ENCODE data around the gene BST2.
"Not testable (repeated sequence)": the region's sequence is repeated elsewhere in the genome, so short reads cannot be mapped to it uniquely, and the experiment has no call there.

Gene BST2

DNA sequence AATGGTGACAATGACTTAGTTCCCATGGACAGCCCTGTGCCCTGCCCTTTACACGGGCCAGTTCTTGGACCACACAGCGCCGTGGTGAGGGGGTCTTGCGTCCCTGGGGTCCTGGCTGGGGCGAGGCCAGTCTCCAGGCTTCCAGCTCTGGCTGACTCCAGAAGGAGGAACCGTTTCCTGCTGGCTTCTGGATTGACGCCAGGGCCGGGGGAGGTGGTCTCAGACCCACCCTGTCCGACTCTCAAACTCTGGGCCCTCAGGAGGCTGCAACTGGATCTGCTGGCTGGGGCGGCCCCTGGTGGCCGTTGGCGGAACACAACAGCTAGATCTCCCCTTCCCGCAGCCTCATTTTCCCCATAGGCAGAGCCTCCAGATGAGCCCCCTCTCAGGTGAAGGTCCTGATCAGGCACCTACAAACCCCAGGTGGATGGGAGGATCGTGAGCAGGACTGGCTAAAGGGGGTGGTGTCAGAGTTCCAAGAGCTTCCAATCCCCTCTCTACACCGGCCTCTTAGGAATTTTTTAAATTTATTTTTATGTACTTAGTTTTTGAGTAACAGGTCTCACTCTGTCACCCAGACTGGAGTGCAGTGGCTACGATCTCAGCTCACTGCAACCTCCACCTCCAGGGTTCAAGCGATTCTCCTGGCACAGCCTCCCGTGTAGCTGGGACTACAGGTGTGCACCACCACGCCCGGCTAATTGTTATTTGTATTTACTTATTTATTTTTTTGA is 19.4 kb downstream of the BST2 start:
- DNase-seq = peak; percentile 10 to 22

DNA sequence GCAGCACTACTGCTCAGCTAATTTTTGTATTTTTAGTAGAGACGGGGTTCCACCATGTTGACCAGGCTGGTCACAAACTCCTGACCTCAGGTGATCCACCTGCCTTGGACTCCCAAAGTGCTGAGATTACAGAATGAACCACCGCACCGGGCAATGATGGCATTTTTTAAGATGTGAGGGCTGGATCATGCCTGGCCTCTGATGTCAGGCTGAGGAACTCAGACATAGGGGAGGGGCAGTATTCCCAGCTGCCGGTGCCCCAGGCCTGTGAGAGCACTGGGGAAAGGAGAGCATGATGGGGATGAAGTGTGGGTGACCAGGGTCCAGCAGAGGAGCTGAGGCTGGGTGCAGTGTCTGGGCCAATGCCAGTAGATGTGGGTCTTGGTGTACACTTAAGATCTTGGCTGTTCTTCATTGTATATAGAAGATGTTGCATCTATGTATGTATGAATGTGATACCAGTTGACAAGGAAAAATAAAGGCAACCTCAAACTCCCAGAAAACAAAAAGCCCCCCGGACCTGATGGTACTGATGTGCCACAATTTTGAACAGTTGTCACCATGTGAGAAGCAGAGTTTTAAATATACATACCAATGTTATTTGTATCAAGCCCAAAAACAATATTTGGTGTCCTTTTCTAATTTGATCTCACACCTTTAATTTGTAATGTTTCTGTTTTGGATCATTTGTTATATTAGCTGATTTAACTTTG is 24.8 kb downstream of the BST2 start:
- DNase-seq = no peak

DNA sequence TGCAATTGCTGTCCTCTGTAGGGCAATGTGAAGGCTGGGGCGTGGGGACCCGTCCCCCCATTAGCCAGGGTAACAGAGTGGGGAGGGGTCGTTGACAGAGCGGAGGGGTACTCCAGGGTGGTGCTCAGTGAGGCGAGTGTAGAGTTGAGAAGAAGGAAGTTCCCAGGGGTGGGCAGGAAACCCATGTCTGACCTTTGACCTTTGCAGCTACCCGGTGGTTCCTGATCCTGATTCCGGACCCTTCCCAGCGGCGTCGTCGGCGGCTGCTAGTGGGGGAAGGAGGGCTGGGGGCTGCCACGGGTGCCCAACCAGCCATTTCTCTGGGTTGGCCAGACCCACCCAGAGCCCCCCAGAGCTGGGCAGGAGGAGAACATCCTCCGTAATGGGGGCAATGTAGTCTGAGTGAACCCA is 26.2 kb downstream of the BST2 start:
- no peak for DNase-seq

DNA sequence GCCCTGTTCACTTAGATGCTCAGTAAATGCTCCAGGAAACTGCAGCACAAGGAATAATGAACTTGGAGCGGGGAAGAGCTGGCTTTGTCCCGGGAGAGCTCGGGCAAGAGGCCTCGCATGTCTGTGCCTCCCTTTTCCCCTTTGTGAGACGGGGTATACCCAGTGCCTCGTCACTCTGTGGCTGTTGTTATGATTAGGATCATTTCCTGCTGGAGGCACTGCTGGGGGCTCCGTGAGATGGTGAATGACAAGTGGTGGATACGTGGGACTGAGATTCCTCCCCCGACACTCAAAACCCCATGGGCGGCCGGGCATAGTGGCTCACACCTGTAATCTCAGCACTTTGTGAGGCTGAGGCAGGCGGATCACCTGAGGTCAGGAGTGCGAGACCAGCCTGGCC is 27.2 kb downstream of the BST2 start:
- no peak for DNase-seq

DNA sequence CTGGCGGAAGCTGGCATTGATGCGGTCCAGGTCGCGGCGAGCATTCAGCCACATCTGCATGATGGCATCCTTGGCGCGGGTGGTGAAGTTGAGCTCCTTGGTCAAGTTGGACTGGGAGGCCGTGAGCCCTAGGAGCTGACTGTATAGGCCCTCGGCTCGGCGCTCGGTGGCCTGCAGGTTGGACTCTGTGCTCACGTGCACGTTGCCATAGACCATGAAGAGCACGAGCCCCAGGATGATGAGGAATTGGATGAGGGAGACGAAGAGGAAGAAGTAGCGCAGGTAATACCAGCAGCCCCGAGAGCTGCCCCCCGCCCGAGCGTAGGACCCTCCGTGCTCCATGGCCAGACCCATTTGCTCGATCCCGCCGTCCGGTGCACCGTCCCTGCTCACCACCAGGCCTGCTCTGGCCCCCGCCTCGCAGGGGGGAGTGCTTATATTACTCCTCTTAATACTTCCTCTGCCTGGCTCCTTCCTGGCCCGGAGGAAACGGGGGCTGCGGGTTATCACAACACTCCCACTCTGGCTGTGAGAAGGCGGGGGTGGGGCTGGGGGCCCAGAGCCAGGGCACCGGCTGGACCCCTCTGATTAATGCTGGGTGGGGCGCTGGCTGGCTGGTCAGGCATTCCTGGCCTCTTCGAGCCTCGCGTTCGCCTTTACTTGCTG is 28.4 kb downstream of the BST2 start, which contains the start of gene PLVAP:
Gene PLVAP (minus strand): TSS at position 408 of the 666 bp plus-strand sequence. CDS start 54 bp downstream, at position 354.
- no peak for DNase-seq

DNA sequence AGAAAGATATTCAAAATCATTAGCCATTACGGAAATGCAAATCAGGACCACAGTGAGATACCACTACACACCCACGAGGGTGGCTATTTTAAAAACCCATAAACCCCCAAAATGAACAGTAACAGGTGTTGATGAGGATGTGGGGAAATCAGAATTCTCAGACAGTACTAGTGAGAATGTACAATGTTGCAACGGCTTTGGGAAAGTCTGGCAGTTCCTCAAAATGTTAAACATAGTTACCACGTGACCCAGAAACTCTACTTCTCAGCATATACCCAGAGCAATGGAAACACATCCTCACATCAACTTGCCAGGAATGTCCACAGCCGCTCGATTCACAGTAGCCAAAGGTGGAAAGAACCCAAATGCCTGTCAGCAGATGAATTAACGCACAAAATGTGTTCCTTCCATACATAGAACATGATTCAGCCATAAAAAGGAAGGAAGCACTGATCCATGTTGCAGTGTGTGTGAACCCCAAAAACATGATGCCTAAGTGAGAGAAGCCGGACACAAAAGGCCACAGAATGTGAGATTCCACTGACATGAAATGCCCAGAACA is 35.3 kb downstream of the BST2 start:
- no peak for DNase-seq

DNA sequence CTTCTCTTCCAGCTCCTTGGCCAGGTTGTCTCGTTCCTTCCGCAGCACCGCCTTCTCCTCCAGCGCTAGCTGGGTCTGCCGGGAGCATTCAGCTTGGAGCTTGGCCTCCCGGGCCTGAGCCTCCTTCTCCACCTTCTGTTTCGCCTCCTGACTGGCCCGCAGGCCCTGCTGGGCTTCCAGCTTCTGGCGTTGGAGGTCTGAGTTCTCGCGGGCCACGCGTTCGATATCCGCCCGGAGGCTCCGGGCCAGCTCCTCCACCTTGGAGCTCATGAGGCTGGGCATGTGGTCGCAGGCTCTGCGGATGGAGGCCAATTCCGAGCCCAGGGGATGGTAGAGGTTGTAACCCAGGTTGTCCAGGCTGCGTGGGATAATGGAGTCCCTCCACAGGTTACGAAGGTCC is 40.1 kb downstream of the BST2 start:
- no peak for DNase-seq

DNA sequence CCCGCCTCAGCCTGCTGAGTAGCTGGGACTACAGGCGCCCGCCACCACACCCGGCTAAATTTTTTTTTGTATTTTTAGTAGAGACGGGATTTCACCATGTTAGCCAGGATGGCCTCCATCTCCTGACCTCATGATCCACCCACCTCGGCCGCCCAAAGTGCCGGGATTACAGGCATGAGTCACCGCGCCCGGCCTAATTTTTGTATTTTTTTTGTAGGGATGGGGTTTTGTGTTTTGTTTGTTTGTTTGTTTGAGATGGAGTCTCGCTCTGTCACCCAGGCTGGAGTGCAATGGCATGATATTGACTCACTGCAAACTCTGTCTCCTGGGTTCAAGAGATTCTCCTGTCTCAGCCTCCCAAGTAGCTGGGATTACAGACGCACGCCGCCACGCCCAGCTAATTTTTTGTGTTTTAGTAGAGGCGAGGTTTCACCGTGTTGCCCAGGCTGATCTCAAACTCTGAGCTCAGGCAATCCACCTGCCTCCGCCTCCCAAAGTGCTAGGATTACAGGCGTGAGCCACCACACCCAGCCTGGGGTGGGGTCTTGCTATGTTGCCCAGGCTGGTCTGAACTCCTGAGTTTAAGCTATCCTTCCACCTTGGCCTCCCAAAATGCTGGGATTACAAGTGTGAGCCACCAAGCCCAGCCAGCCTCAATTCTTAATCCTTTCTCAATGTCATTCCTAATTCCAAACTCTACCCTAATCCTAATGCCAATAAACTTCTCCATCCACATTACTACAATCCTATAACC is 41.4 kb downstream of the BST2 start:
- DNase-seq = not testable (repeated sequence)

DNA sequence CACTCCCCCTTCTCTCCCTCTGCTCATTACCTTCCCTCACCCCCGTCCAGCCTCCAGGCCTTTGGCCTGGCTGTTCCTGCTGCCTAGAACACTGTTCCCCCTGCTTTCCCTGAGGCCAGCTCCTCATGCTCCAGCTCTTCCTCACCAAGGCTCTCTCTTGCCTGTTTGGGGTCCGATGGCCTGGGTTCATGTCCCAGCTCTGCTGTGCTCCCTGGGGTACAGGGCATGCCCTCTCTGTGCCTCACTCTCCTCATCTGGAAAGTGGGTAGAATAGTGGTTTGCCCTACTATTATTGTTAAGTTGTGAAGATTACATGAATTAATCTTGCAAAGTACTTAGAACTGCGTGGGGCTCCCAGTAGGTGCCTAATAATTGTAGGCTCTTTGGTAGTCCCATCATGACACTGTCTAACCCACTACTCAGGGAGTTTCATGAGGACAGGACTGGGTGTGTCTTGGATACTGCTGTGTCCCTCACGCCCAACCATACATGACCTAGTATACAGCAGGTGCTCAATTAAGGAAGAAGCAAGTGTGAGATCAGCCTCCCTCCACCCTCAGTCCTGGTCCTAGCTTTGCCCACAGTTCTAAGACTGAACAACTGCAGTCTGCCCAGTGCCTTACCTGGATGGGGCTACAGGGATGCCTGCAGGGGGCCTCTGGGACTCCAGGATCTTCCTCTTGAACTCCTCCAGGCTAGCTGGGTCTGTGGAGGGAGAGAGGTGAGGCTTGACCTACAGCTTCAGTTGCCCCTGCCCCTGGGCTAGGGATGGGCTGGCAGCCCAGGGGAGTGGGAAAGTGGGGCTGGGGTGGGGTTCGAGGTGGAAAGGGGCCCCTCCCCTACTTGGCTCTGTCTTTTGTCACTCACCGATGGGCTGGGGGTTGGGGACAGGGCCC is 45.3 kb downstream of the BST2 start:
- DNase-seq = no peak

DNA sequence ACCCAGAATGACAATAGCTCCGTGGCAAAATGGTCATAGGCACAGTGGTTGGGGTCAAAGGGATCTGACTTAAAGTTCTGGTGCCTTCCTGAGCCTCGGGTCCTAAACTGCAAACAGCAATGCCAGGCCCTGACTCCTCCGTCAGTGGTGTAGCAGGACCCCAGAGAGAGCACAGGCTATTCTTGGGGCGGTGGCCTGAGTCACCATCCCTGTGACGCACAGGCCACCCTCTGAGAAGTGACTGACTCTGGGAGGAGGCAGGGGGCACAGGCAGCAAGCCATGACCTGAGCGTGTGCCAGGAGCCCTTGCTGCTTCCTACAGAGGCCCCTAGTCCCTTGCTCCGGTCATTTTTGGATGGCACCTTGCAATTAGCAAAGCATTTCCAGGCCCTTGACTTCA is 47.0 kb downstream of the BST2 start:
- DNase-seq = no peak

DNA sequence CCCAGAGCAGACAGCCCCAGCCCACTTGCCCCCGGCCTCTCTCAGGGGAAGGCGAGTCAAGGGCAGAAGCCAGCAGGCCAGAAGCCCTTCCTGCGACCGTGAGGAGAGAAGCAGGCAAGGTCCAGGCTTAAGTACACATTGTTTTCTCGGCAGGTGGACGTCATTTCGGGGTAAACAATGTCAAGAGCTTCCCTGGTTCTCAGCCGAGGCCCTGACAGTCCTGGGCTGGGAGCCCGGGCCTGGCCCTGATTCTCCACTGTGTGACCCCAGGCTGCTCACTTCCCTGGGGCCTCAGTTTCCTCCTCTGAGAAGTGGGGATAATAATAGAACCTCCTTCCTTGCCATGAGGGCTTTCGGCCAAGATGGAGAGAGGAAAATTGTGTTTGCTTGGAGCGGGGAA is 47.7 kb downstream of the BST2 start:
- DNase-seq = no peak

DNA sequence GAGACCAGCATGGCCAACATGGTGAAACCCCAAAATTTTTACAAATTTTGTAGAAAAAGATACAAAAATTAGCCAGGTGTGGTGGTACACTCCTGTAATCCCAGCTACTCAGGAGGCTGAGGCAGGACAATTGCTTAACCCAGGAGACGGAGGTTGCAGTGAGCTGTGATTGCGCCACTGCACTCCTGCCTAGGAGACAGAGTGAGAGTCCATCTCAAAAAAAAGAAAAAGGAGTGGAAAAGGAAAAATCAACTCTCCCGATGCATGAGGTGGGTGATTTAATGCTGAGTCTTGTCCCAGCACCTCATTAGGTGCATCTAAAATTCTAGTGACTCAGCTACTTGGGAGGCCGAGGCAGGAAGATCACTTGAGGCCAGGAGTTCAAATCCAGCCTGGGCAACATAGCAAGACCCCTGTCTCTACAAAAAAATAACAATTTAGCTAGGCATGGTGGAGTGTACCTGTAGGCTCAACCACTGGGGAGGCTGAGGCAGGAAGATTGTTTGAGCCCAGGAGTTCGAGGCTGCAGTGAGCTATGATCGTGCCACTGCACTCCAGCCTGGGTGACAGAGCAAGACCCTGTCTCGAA is 48.3 kb downstream of the BST2 start:
- no peak for DNase-seq

DNA sequence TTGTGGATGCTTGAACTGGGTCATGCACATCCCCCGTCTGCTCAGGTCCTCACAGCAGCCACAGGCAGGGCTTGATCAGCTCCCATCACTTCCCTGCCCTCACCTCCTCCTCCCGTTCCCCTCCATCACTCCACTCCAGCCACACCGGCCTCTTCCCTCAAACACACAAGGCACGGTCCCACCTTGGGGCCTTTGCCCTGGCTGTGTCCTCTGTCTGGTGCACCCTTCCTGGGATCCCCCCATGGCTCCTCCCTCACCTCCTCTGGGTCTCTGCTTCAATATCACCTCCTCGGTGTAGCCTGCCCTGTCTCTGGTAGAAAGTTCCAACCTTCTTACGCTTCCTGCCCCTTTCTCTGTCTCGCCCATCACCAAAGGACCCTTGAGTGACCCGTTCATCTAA is 52.0 kb downstream of the BST2 start:
- no peak for DNase-seq
